MCF 10A (cell line): Measurements from ENCODE around the gene NUDCD3. TPM values are rescaled to one million over a fixed set of nuclear protein-coding genes. Genes with fewer than 3 reads are reported as not detected.

Source experiments
- BruUV-seq: library from RNA; stranded (reverse); fragments of 400-500 nt; replicated peaks from 2 replicates; lab custom pipeline; 2021; lab: Mats Ljungman, UMichigan
- CTCF ChIA-PET: fragments of 300-600 bp; sonication (Branson Sonifier 250); formaldehyde crosslinking; extraction: SDS; loops from one replicate; lab custom pipeline; 2021; ENCODE audit warnings: antibody characterized with exemption, inconsistent platforms; lab: Yijun Ruan, JAX
- POLR2A ChIA-PET: fragments of 300-600, 350-650 bp; sonication (Branson Sonifier 250); formaldehyde crosslinking; extraction: SDS; loops from one replicate; lab custom pipeline; 2020; ENCODE audit warnings: antibody characterized with exemption, inconsistent platforms; lab: Yijun Ruan, JAX
- DNase-seq: peaks from one replicate; pipeline ENCODE4 v3.0.0-alpha.2; 2018; ENCODE audit not compliant: unreplicated experiment
- H3K27ac Mint-ChIP-seq: one replicate; pipeline ENCODE4 v1.8.0; 2022; ENCODE audit warnings: mild to moderate bottlenecking, low read depth, mixed read lengths; ENCODE audit not compliant: unreplicated experiment
- H3K27me3 Mint-ChIP-seq: one replicate; pipeline ENCODE4 v1.8.0; 2022; ENCODE audit warnings: mixed read lengths; ENCODE audit not compliant: insufficient read depth, unreplicated experiment
- H3K36me3 Mint-ChIP-seq: one replicate; pipeline ENCODE4 v1.8.0; 2022; ENCODE audit warnings: mild to moderate bottlenecking, moderate library complexity, mixed read lengths; ENCODE audit not compliant: insufficient read depth, unreplicated experiment
- H3K4me1 Mint-ChIP-seq: one replicate; pipeline ENCODE4 v1.8.0; 2022; ENCODE audit warnings: mixed read lengths; ENCODE audit not compliant: insufficient read depth, unreplicated experiment
- H3K4me3 Mint-ChIP-seq: one replicate; pipeline ENCODE4 v1.8.0; 2022; ENCODE audit warnings: mild to moderate bottlenecking, moderate library complexity, mixed read lengths; ENCODE audit not compliant: unreplicated experiment
- H3K9me3 Mint-ChIP-seq: one replicate; pipeline ENCODE4 v1.8.0; 2022; ENCODE audit warnings: mixed read lengths; ENCODE audit not compliant: unreplicated experiment
- intact Hi-C: fragments of 100-400 bp; cut with micrococcal nuclease; formaldehyde crosslinking; loops from 2 replicates; pipeline ENCODE4 v1.14.1; 2022
- total RNA-seq: library from RNA; stranded (reverse); gene quantifications from 2 replicates; pipeline ENCODE4 v1.2.3, GENCODE V29; 2022
- TF ChIP-seq, protein P1 (sequence below): fragments of 200-600 bp; IDR thresholded peaks from one replicate; pipeline ENCODE4 v1.8.0; 2022; ENCODE audit warnings: antibody characterized with exemption, mild to moderate bottlenecking; ENCODE audit not compliant: unreplicated experiment

Gene NUDCD3
- total RNA-seq, 1 experiment from 2014 or later, result 85.5 TPM

DNA sequence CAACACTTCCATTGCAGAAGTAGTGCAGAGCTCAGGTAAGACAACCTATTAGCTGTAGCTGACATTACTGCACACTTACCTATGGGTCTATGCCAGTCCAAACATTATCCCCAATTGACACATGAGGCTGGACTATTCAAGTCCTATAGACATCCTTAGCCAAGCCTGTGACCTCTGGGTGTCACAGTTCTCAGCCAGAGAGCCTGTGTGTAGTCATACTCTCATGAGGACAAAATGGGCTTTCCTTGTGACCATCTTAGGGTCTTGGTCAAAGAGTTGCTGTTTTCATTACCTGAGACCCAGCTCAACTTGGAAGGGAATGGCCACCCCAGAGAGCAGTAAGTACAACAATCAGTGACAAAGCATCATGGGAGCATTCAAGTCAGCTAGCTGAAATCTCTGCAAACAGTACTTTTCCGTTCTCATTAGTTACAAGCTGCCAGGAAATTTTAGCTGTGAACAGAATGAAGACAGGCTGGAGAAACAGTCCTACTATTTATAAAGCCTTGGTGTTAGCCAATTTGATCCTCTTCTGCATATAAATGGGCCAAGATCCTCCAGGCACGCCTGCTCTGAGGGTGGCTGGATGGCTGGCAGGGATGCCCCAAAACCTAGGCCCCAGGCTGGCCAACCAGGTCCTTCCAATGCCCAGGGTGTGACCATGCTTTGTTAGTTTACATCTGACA lies 44.3 kb downstream of the NUDCD3 start:
- no peak for DNase-seq
- peaks cover 11% of the 10 kb centered on the region for H3K4me1 Mint-ChIP-seq

DNA sequence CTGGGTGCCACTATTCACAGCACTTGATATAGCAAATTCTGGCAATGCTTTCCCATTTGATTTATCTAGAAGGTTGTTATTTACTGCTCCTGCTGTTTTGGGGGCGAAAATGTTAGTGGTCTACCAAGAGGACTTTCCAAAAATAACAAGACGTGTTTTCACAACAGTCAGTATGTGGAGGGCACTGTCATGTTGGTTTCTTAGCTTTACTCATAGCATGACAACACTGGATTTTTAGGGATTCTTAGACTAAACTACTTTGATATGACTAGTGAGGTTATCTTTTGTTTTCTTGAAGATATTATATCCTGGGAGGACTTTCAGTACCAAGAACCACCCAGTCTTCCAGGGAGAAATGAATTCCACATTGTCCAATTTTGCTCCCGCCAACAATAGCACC lies 49.4 kb downstream of the NUDCD3 start:
- no peaks in the 10 kb centered on the region for H3K27me3 Mint-ChIP-seq
- intact Hi-C loops, result no loop called here
- ChIA-PET CTCF (interaction anchor here (1.3 to 1.7 kb wide), 2 partner anchors 11 to 226 kb away, joined by 5 read pairs; no protein-coding TSS in a partner anchor), POLR2A (no interaction called here)
- TF ChIP-seq, protein P1, sequence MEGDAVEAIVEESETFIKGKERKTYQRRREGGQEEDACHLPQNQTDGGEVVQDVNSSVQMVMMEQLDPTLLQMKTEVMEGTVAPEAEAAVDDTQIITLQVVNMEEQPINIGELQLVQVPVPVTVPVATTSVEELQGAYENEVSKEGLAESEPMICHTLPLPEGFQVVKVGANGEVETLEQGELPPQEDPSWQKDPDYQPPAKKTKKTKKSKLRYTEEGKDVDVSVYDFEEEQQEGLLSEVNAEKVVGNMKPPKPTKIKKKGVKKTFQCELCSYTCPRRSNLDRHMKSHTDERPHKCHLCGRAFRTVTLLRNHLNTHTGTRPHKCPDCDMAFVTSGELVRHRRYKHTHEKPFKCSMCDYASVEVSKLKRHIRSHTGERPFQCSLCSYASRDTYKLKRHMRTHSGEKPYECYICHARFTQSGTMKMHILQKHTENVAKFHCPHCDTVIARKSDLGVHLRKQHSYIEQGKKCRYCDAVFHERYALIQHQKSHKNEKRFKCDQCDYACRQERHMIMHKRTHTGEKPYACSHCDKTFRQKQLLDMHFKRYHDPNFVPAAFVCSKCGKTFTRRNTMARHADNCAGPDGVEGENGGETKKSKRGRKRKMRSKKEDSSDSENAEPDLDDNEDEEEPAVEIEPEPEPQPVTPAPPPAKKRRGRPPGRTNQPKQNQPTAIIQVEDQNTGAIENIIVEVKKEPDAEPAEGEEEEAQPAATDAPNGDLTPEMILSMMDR, result no peak
- no TSS peak for BruUV-seq
- no peaks in the 10 kb centered on the region for H3K9me3 Mint-ChIP-seq
- peaks cover 33% of the 10 kb centered on the region for H3K36me3 Mint-ChIP-seq
- peaks cover 9% of the 10 kb centered on the region for H3K4me1 Mint-ChIP-seq
- H3K27ac Mint-ChIP-seq, result no peak overlapping the region
- no peak for DNase-seq
- H3K4me3 Mint-ChIP-seq, result no peak overlapping the region

More for the DNA sequence above, 44.3 kb downstream of the NUDCD3 start:
- Mint-ChIP-seq H3K27me3 (no peaks in the 10 kb centered on the region), H3K4me3 (no peak overlapping the region), H3K27ac (no peak overlapping the region), H3K9me3 (no peaks in the 10 kb centered on the region), H3K36me3 (peaks cover 61% of the 10 kb centered on the region)
- TF ChIP-seq, protein P1, result no peak
- CTCF ChIA-PET, result no interaction called here
- POLR2A ChIA-PET, result no interaction called here
- intact Hi-C loops, result no loop called here
- BruUV-seq, result no TSS peak

DNA sequence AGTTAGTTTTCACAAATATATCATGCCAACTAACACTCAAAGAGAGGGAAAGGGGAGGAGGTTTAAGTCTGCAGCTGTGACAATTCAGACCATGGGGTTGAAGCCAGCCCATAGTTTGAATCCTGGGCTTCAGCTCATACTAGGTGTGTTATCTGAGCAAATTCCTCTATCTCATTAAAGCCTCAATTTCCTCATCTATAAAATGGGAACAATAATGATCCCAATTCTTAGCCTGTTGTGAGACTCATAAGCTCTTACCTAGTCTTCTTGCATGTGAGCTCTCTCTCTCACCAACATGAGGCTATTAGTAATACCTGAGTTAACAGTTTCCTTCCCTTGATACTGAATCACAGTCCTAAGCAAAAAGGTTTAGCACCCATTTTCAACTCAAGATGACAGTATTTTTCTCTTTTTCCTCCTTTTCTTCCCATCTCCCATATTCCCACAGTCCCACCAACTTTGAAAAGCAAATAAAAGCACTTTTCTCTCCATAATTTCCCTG lies 49.8 kb downstream of the NUDCD3 start:
- Mint-ChIP-seq H3K27me3 (no peaks in the 10 kb centered on the region), H3K27ac (no peak overlapping the region), H3K4me1 (peaks cover 9% of the 10 kb centered on the region), H3K9me3 (no peaks in the 10 kb centered on the region), H3K4me3 (no peak overlapping the region), H3K36me3 (peaks cover 29% of the 10 kb centered on the region)
- DNase-seq, result no peak
- intact Hi-C loops, result no loop called here
- ChIA-PET CTCF (interaction anchor here (1.3 to 1.7 kb wide), 2 partner anchors 12 to 226 kb away, joined by 5 read pairs; no protein-coding TSS in a partner anchor), POLR2A (no interaction called here)
- BruUV-seq, result no TSS peak
- TF ChIP-seq, protein P1, result no peak

DNA sequence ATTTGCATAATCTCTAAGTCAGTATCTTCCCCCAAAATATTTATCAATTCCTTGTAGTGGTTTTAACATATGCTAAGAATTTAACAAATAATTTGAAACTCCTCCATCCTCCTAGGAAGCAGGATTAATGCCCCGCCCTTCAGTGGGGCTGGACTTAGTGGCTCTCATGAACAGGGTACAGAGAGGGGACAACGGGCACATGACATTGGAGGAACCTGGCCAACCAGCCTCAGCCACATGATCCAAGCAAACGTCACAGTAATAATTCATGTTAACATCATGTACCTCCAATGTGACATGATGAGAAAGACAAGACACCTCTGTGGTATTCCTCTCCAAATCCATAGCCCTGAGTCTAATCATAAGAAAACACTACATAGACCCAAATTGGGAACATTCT lies 50.5 kb downstream of the NUDCD3 start:
- BruUV-seq, result no TSS peak
- intact Hi-C loops, result no loop called here
- TF ChIP-seq, protein P1, result no peak
- ChIA-PET POLR2A (no interaction called here), CTCF (interaction anchor here (0.7 kb wide), 1 partner anchor 182 kb away, joined by 4 read pairs; no protein-coding TSS in a partner anchor)
- no peak for DNase-seq
- peaks cover 9% of the 10 kb centered on the region for H3K4me1 Mint-ChIP-seq
- H3K9me3 Mint-ChIP-seq, result no peaks in the 10 kb centered on the region
- no peak overlapping the region for H3K27ac Mint-ChIP-seq
- H3K4me3 Mint-ChIP-seq, result no peak overlapping the region
- H3K27me3 Mint-ChIP-seq, result no peaks in the 10 kb centered on the region
- H3K36me3 Mint-ChIP-seq, result peaks cover 22% of the 10 kb centered on the region
